GM12878 (cell line): ENCODE measurements around the gene CCDC184.

Source experiments
- ATF2 ChIP-seq: IDR thresholded peaks from 2 replicates; pipeline ENCODE4 v1.6.1; 2012; ENCODE audit warnings: low read length, inconsistent platforms
- BRCA1 ChIP-seq: IDR thresholded peaks from 2 replicates; pipeline ENCODE4 v1.6.1; 2011; ENCODE audit warnings: low read depth, low read length, improper control_type of control experiment
- CTCF ChIP-seq, 3 experiments: IDR thresholded peaks in 2 of 3; conservative IDR thresholded peaks in 1 of 3; 2 replicates each; pipeline ENCODE4 v1.5.1; 2011; ENCODE audit warnings: low read depth in 3 of 3, low read length in 3 of 3, mild to moderate bottlenecking in 3 of 3, control low read depth in 2 of 3, moderate library complexity in 2 of 3, inconsistent platforms in 1 of 3, mixed read lengths in 1 of 3; ENCODE audit not compliant: control insufficient read depth in 2 of 3, insufficient read depth in 1 of 3; ENCODE audit errors: extremely low read depth in 1 of 3
- EP300 ChIP-seq, 2 experiments: fragments of 150-350 bp in 1 of 2; IDR thresholded peaks; 2 replicates each; pipeline ENCODE4 v1.6.1; 2011 to 2012; ENCODE audit warnings: low read depth in 2 of 2, low read length in 2 of 2, borderline replicate concordance in 1 of 2, improper control_type of control experiment in 1 of 2, inconsistent platforms in 1 of 2; ENCODE audit not compliant: control insufficient read depth in 1 of 2
- ESRRA ChIP-seq: IDR thresholded peaks from 2 replicates; pipeline ENCODE4 v1.6.1; 2012; ENCODE audit warnings: mild to moderate bottlenecking, low read length, improper control_type of control experiment
- IRF4 ChIP-seq: IDR thresholded peaks from 2 replicates; pipeline ENCODE4 v1.6.1; 2011; ENCODE audit warnings: low read depth, low read length
- PAX8 ChIP-seq: fragments of 450-650 bp; IDR thresholded peaks from 2 replicates; pipeline ENCODE4 v1.6.1; 2017; ENCODE audit warnings: mild to moderate bottlenecking, moderate library complexity
- POLR2A ChIP-seq: IDR thresholded peaks from 2 replicates; pipeline ENCODE4 v1.6.1; 2011; ENCODE audit warnings: low read depth, mild to moderate bottlenecking, low read length
- RAD21 ChIP-seq: IDR thresholded peaks from 2 replicates; pipeline ENCODE4 v1.6.1; 2011; ENCODE audit warnings: mild to moderate bottlenecking, low read depth, low read length, moderate library complexity; ENCODE audit not compliant: insufficient read depth
- SP1 ChIP-seq: IDR thresholded peaks from one replicate; pipeline ENCODE4 v1.6.1; 2011; ENCODE audit warnings: low read depth, low read length
- SPI1 ChIP-seq: IDR thresholded peaks from 2 replicates; pipeline ENCODE4 v1.6.1; 2011; ENCODE audit warnings: low read depth, mild to moderate bottlenecking, low read length, moderate library complexity, borderline replicate concordance; ENCODE audit not compliant: insufficient read depth
- SUZ12 ChIP-seq: fragments of 200-600 bp; sonication (generic); IDR thresholded peaks from one replicate; pipeline ENCODE4 v1.6.1; 2018; ENCODE audit warnings: antibody characterized with exemption, mild to moderate bottlenecking; ENCODE audit not compliant: unreplicated experiment
- TF ChIP-seq, protein P1 (sequence below): fragments of 450-650 bp; formaldehyde crosslinking; IDR thresholded peaks from 2 replicates; pipeline ENCODE4 v1.5.0; 2022; ENCODE audit warnings: mild to moderate bottlenecking, missing genetic modification characterization

DNA sequence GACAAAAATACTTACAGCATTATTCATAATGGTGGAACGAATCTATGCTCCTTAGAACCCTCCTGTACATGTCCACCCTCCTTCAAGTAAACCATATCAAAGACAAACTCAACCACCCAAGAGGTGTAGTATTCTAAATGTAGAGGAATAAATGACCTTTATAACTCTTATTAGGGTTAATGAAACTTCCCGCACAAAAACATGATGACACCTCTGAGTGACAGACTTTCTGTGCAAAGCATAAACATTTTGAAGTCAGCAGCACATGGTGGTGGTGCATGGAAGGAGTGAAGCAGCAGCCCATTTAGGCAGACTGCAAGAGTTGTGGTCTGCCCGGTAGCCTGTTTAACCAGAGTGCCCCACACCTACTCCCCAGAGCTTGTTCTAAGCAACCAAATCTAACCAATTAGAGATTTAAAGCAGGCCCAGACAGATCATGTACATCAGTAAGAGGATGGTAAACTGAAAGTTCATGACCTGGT, 25.5 kb upstream of the CCDC184 start:
- TF ChIP-seq POLR2A (no peak), IRF4 (no peak), ESRRA (no peak), SPI1 (no peak), BRCA1 (no peak), CTCF (IDR thresholded peaks at IDR 0.05 in 2 of 3, conservative IDR thresholded peaks at IDR 0.05 in 1 of 3; ENCODE audit: control insufficient read depth in 2 of 3, extremely low read depth in 1 of 3, insufficient read depth in 1 of 3, low read depth in 3 of 3, low read length in 3 of 3) (no peak), SUZ12 (no peak), SP1 (no peak), EP300 (IDR thresholded peaks at IDR 0.05; ENCODE audit: borderline replicate concordance in 1 of 2, control insufficient read depth in 1 of 2, low read depth in 2 of 2, low read length in 2 of 2) (no peak), PAX8 (no peak), RAD21 (no peak), ATF2 (no peak)
- TF ChIP-seq, protein P1, sequence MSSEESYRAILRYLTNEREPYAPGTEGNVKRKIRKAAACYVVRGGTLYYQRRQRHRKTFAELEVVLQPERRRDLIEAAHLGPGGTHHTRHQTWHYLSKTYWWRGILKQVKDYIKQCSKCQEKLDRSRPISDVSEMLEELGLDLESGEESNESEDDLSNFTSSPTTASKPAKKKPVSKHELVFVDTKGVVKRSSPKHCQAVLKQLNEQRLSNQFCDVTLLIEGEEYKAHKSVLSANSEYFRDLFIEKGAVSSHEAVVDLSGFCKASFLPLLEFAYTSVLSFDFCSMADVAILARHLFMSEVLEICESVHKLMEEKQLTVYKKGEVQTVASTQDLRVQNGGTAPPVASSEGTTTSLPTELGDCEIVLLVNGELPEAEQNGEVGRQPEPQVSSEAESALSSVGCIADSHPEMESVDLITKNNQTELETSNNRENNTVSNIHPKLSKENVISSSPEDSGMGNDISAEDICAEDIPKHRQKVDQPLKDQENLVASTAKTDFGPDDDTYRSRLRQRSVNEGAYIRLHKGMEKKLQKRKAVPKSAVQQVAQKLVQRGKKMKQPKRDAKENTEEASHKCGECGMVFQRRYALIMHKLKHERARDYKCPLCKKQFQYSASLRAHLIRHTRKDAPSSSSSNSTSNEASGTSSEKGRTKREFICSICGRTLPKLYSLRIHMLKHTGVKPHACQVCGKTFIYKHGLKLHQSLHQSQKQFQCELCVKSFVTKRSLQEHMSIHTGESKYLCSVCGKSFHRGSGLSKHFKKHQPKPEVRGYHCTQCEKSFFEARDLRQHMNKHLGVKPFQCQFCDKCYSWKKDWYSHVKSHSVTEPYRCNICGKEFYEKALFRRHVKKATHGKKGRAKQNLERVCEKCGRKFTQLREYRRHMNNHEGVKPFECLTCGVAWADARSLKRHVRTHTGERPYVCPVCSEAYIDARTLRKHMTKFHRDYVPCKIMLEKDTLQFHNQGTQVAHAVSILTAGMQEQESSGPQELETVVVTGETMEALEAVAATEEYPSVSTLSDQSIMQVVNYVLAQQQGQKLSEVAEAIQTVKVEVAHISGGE (CRISPR knock-in tag), result no peak
